ENCODE measurements around the gene MACC1.

GRCh38 chr7:20113427-20114027 lies 103.7 kb downstream of the MACC1 start:
- no peak for TF ChIP-seq CTCF (IDR thresholded peaks at IDR 0.05; ENCODE audit: extremely low read depth in 1 of 2, insufficient read depth in 1 of 2, low read depth in 1 of 2, low read length in 2 of 2)
- no peak for TF ChIP-seq EZH2 (IDR thresholded peaks at IDR 0.05; ENCODE audit: borderline replicate concordance, low read depth, low read length, severe bottlenecking)
- TF ChIP-seq POLR2AphosphoS5 (IDR thresholded peaks at IDR 0.05; ENCODE audit: insufficient read depth, low read depth, low read length): no peak
